T47D (cell line): Measurements from ENCODE around the gene RBMS1.

Source experiments
- DNase-seq, 2 experiments: peaks; one replicate each; pipeline versions ENCODE4 v3.0.0 to v3.0.0-alpha.2; 2011 to 2012; ENCODE audit warnings: low read depth in 1 of 2, low spot score in 1 of 2
- JUND ChIP-seq: IDR thresholded peaks from 2 replicates; pipeline ENCODE4 v1.6.1; 2012; ENCODE audit warnings: low read depth
- in situ Hi-C: cut with HindIII; loops from 2 replicates; pipeline ENCODE4 v1.10.0; 2016; ENCODE audit warnings: low sequenced_read_pairs, low pct_unique_long_range_greater_than_20kb

Gene RBMS1

DNA sequence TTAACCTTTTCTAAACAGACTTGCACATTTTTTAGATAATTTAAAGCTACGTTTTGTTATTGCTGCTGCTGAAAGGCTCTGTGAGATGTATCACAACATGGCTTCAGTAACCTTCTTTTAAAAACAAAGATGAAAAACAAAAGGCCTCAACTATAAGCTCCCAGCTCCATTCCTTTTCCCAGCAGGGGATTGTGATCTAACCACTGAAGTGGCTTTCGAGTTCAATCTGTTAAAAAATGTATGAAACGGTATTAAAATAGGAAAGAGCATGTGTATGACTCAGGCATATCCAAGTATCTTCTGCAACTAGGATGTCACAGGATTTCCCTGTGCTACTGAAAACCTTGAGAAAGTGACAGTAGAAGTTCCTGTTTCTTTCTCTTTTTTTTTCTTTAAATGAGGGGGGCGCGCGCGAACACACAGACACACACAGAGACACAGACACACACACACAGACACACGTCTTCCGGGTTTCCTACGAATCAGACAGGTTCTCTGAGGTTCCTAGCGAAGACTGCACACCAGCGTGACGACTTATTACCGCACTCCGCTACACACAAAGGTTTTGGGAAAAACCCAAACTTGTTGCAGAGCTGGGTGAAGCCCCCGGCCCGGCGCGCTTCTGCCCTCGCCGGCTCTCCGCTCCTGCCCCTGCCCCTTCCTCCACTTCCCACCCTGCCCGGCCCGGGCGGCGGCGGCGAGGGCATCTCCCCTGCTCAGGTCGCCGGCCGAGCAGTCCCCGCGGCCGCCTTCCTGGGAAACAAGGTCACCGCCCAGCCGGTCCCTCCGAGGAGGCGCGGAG lies 86.8 kb downstream of the RBMS1 start:
- DNase-seq = peak; percentile 31 to 59
- TF ChIP-seq JUND = no peak
- in situ Hi-C loops = no loop called here

DNA sequence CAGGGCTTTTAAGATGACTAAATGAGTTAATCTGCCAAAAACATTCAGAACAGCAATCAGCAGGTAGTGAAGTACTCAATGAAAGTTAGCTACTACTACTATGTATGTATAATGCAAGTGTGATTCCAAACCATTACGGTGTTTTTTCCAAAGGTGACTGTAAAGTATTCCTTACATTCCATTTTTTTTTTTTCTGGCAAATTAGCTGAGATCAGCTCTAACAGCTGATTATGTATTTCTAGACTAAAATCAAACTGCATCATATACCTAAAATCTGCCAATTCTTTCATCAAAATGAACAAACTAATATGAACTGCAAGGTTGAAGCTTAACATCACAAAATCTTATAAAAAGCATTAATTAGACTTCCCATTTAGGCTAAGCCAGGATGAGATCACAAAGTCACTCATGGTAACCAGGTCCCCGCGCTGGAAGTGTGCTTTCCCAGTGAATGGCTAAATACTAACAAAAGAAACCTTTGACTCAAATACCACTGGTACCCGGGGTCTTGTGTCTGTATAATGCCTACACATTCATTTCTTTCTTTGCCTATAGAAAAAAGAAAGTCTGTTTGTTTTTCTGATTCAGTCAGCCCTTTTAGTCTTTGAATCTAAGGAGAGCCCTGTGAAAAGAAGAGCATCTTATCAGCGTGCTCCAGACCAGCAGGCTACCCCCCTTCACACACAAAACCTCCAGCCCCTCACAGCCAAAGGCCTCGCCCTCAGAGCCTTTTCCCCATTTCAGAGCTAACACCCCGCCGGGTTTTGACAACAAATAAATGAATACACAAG lies 88.3 kb downstream of the RBMS1 start:
- no peak for TF ChIP-seq JUND
- in situ Hi-C loops = no loop called here
- DNase-seq = no peak

DNA sequence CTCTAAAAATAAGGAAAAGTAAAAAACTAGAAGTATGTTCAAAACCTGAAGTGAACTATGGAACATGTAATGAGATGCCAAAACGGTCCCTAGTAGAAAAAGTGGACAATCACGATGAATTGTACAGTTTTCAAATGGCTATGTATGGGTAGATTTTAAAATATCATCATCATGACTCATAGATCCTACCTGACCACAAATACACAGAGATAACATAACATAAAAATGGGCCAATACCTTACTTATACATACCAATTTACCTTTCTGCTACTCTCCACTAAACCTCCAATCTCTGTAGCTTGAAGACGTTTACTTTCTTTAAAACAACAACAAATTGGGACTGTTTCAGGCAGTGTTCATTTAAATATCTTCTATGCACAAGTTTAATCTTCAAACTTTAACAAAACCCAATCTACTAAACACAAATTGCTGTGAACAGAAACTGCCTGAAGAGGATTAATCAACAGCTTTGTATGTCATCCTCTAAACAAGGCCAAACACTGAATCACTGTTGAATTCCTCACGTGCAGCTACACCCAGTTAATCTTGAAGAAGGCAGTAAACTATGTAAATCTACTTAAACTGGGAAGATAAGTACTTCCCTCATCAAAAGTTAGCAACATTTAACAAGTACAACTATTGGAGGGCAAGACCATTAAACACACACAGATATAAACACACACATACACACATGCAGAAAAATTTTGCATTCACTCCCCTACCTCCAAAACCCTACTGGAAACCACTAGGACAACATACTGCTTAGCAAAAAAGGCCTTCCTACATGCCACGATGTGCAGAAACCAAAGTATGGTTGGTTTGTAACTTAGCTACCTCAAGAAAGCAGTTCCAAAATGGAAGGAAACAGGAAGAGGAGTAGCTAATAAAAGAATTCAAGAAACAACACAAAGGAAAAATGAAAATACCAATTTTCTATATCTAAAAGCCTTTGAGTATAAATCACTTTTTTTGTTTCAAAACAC lies 90.3 kb downstream of the RBMS1 start:
- no peak for TF ChIP-seq JUND
- DNase-seq = no peak
- in situ Hi-C loops = no loop called here

DNA sequence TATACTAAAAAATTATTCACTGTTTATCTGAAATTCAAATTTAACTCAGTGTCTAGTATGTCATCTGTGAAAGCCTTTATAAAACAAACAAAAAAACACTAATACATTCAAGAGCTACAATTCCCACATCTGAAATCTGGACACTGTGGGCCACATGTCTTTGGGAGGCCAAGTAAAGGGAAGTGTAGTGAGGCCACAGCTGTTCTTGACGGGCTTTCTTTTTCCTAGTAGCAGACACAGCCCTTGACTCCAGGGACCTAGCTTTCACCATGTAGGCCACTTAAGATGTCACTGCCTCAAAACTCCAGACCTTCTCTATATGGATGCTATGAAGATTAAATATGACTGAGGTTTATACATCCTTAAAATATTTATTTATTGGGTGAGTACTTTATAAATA lies 91.1 kb downstream of the RBMS1 start:
- no peak for DNase-seq
- in situ Hi-C loops = no loop called here
- no peak for TF ChIP-seq JUND

DNA sequence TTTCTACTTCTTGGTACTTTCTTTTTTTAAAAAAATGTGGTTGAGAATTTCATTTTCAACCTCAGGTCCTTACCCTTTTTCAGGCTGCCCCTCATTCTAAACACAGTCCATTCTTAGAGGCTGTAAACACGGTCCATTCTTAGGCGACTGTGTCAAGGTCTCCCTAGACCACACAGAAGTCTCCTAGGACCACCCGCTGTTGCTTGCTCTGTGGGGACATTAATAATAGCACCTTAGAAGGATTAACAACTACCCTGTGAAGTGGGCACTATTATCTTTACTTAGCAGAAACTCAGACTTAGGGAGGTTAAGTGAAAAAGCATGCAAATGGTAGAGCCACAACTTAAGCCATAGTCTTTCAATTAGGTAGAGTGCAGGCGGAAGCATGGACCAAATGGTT lies 91.7 kb downstream of the RBMS1 start:
- in situ Hi-C loops = no loop called here
- DNase-seq = no peak
- TF ChIP-seq JUND = no peak

DNA sequence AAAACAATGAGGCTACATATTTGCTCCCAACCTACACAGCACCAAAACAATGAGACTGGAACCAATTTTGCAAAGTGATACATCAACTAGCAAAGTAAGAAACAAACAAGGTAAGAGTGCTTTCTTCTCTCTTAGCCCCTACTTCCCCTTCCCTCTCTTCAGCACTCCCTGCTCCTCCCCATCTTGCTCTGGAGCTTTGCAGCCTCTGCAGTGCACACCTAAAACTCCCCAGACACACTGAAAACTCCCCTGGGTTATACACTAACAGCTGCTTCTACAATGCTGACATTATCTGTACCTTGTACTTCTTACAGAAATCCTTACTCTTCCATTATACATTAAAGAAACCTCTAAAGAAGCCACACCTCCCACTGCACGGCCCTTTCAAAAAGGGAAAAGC lies 93.7 kb downstream of the RBMS1 start:
- no peak for TF ChIP-seq JUND
- DNase-seq = no peak
- in situ Hi-C loops = no loop called here

DNA sequence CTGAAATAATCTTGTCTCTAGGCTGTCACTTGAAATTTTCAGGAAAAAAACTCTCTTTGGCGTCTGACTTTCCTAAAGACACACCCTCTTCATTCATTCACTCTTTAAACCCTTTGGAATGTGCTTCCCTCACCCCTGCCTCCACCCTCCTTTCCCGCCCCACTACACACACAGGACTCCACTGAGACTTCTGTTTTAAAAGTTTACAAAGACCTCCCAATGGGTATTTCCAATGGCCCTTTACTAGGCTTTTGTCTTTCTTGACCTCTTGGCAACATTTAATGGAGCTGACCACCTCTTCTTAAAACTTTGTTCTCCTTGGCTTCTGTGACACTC lies 96.1 kb downstream of the RBMS1 start:
- TF ChIP-seq JUND = no peak
- in situ Hi-C loops = no loop called here
- no peak for DNase-seq

DNA sequence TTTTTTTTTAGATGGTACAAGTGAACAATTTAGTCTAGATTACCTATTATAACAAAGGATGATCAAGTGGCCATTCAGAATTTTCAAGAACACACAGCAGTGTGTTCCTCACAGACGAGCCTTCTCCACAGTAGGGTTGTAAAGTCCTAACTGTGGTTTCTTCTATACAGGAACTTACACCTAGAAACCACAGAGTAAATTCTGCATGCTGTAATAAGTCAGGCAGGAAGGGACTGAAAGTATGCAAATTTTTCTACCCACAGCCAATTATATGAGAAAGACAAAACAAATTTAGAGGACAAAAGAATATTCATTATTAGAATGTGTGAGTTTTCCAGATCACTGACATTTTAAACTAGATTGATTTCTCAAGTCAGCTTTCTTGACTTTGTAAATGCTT lies 99.5 kb downstream of the RBMS1 start:
- in situ Hi-C loops = no loop called here
- TF ChIP-seq JUND = no peak
- DNase-seq = no peak

DNA sequence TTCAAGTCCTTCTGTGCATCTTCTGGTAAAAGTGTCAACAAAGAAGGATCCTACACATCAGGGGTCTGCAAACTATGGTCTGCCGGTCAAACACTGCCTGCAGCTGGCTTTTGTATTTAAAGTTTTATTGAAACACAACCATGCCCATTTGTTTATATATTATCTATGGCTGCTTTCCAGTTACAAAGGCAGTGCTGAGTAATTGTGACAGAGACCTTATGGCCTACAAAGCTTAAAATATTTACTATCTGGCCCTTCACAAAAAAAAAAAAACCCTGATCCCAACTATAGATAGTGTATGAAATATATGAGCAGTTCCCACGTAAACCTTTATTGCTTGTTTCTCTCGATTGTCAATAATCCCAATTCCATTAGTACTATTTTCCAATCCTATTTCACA lies 101.4 kb downstream of the RBMS1 start:
- in situ Hi-C loops = no loop called here
- no peak for DNase-seq
- TF ChIP-seq JUND = no peak

DNA sequence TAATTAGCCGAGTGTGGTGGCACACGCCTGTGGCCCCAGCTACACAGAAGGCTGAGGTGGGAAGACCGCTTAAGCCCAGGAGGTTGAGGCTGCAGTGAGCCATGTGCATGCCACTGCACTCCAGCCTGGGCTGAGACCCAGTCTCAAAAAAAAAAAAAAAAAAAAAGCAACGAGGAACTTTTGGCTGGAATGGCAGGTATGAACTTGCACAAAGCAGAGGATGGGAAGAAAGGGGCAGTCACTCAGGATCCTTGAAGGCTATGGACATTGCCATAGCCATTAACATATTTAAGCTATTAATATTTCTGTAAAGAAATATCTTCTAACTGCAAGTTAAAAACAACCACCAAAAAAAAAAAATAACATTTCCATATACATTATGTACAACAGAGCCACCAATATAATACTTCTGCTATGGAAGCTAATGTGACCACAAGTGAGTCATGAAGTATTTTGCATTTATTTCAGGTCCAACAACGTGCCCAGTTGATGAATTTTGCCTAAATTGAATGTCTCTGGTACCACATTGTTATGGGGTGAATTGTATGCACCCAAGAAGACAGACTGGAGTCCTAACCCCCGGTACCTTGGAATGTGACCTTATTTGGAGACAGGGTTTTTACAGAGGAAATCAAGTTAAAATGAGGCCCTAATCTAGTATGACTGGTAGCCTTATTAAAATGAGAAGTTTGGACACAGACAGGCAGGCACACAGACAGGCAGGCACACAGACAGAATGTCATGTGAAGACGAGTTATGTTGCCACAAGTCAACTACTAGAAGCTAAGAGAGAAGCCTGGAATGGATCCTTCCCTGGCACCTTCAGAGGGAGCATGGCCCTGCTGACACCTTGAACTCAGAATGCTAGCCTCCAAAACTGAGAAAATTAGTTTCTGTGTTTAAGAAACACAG lies 102.8 kb downstream of the RBMS1 start:
- no peak for DNase-seq
- TF ChIP-seq JUND = no peak
- in situ Hi-C loops = no loop called here

DNA sequence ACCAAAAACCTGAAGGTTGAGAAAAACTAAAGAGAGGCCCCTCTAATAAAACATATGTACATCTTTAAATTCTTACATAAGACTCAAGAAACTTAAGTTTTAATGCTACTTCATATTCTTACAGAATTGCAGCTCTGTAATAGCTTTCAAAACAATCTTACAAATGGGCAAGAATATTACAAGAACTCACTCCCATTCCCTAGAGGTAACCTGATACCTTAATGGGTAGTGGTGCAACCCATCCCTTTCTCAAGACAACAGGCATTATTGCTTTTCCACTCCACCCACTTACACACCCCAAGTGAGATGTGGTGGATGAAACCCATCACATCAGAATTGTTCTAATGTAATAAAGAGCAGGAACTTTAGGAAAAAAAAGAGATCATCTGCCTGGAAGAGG lies 103.7 kb downstream of the RBMS1 start:
- in situ Hi-C loops = no loop called here
- no peak for DNase-seq
- no peak for TF ChIP-seq JUND
